BE2C (cell line): ENCODE results near the gene BRI3BP.

Experiments used
- DNase-seq: peaks from one replicate; pipeline ENCODE4 v3.0.0-alpha.2; 2020
- H3K27me3 ChIP-seq: fragments of 250-450 bp; sonication (Bioruptor Pico); 2 replicates; pipeline ENCODE4 v1.5.1; 2020; ENCODE audit warnings: mild to moderate bottlenecking
- H3K36me3 ChIP-seq: fragments of 250-450 bp; sonication (Bioruptor Pico); 2 replicates; pipeline ENCODE4 v1.5.1; 2020; ENCODE audit warnings: mild to moderate bottlenecking
- H3K4me1 ChIP-seq: fragments of 250-450 bp; sonication (Bioruptor Pico); 2 replicates; pipeline ENCODE4 v1.5.1; 2020
- H3K4me3 ChIP-seq: 2 replicates; pipeline ENCODE4 v1.5.1; 2011; ENCODE audit warnings: low read depth, low read length
- H3K9me3 ChIP-seq: fragments of 250-450 bp; sonication (Bioruptor Pico); 2 replicates; pipeline ENCODE4 v1.5.1; 2020
- CTCF ChIP-seq: IDR thresholded peaks from 2 replicates; pipeline ENCODE4 v1.5.1; 2012; ENCODE audit warnings: mild to moderate bottlenecking, low read depth, low read length

BRI3BP gene

GRCh38 chr12:125050446-125050845 lies 57.0 kb downstream of the BRI3BP start:
- H3K4me3 ChIP-seq = no peak overlapping the region
- no peaks in the 10 kb centered on the region for H3K4me1 ChIP-seq
- no peak for DNase-seq
- no peaks in the 10 kb centered on the region for H3K9me3 ChIP-seq
- no peaks in the 10 kb centered on the region for H3K36me3 ChIP-seq
- no peak for TF ChIP-seq CTCF
- no peaks in the 10 kb centered on the region for H3K27me3 ChIP-seq

GRCh38 chr12:125050868-125051267 lies 57.4 kb downstream of the BRI3BP start:
- no peak overlapping the region for H3K4me3 ChIP-seq
- DNase-seq = no peak
- no peaks in the 10 kb centered on the region for H3K36me3 ChIP-seq
- H3K27me3 ChIP-seq = no peaks in the 10 kb centered on the region
- no peaks in the 10 kb centered on the region for H3K9me3 ChIP-seq
- no peaks in the 10 kb centered on the region for H3K4me1 ChIP-seq
- no peak for TF ChIP-seq CTCF

GRCh38 chr12:125053821-125054220 lies 60.4 kb downstream of the BRI3BP start:
- no peak overlapping the region for H3K4me3 ChIP-seq
- H3K27me3 ChIP-seq = no peaks in the 10 kb centered on the region
- no peak for TF ChIP-seq CTCF
- no peaks in the 10 kb centered on the region for H3K9me3 ChIP-seq
- DNase-seq = no peak
- no peaks in the 10 kb centered on the region for H3K36me3 ChIP-seq
- no peaks in the 10 kb centered on the region for H3K4me1 ChIP-seq

- H3K27me3 ChIP-seq = no peaks in the 10 kb centered on the region
- TF ChIP-seq CTCF = no peak
- H3K9me3 ChIP-seq = no peaks in the 10 kb centered on the region
- DNase-seq = no peak
- no peak overlapping the region for H3K4me3 ChIP-seq
- H3K4me1 ChIP-seq = no peaks in the 10 kb centered on the region
- no peaks in the 10 kb centered on the region for H3K36me3 ChIP-seq
Observed at GRCh38 chr12:125055591-125055990, 62.1 kb downstream of the BRI3BP start.

GRCh38 chr12:125056306-125056705 lies 62.9 kb downstream of the BRI3BP start:
- H3K4me3 ChIP-seq = no peak overlapping the region
- DNase-seq = peak; percentile 35
- no peak for TF ChIP-seq CTCF
- no peaks in the 10 kb centered on the region for H3K36me3 ChIP-seq
- H3K4me1 ChIP-seq = no peaks in the 10 kb centered on the region
- no peaks in the 10 kb centered on the region for H3K9me3 ChIP-seq
- no peaks in the 10 kb centered on the region for H3K27me3 ChIP-seq

- no peak for DNase-seq
- no peaks in the 10 kb centered on the region for H3K36me3 ChIP-seq
- H3K9me3 ChIP-seq = no peaks in the 10 kb centered on the region
- H3K27me3 ChIP-seq = no peaks in the 10 kb centered on the region
- no peak for TF ChIP-seq CTCF
- H3K4me1 ChIP-seq = no peaks in the 10 kb centered on the region
- no peak overlapping the region for H3K4me3 ChIP-seq
Observed at GRCh38 chr12:125057708-125058107, 64.3 kb downstream of the BRI3BP start.
